GM12878 (cell line): Measurements from ENCODE around the gene IL1RAPL1. TPM values are rescaled to one million over a fixed set of nuclear protein-coding genes. Genes with fewer than 3 reads are reported as not detected.

Experiments
- CHD1 ChIP-seq: IDR thresholded peaks from 2 replicates; pipeline ENCODE4 v1.6.1; 2012; ENCODE audit warnings: low read depth, low read length, improper control_type of control experiment
- FOXM1 ChIP-seq: IDR thresholded peaks from 2 replicates; pipeline ENCODE4 v1.6.1; 2012; ENCODE audit warnings: low read depth, mild to moderate bottlenecking, inconsistent platforms, low read length, moderate library complexity
- HDAC6 ChIP-seq: fragments of 200-600 bp; sonication (generic); IDR thresholded peaks from one replicate; pipeline ENCODE4 v1.8.0; 2017; ENCODE audit warnings: antibody characterized with exemption; ENCODE audit not compliant: unreplicated experiment
- LARP7 ChIP-seq: fragments of 450-650 bp; IDR thresholded peaks from 2 replicates; pipeline ENCODE4 v1.6.1; 2017; ENCODE audit warnings: mild to moderate bottlenecking
- RAD21 ChIP-seq: IDR thresholded peaks from 2 replicates; pipeline ENCODE4 v1.6.1; 2011; ENCODE audit warnings: mild to moderate bottlenecking, low read depth, low read length, moderate library complexity; ENCODE audit not compliant: insufficient read depth
- TCF12 ChIP-seq: IDR thresholded peaks from 2 replicates; pipeline ENCODE4 v1.6.1; 2011; ENCODE audit warnings: low read depth, mild to moderate bottlenecking, low read length
- ZBED1 ChIP-seq: IDR thresholded peaks from 2 replicates; pipeline ENCODE4 v1.6.1; 2016; ENCODE audit warnings: borderline replicate concordance
- polyA plus RNA-seq, 11 experiments: library from polyadenylated mRNA; depleted of rRNA in 4 of 11; unstranded in 6 of 11; stranded (reverse) in 5 of 11; fragments of >200 nt; fragmentation: Nextera tagmentation in 4 of 11; fragmentation: Illumina TruSeq in 1 of 11; extraction: Ambion mirVana in 4 of 11; extraction: Trizol in 1 of 11; gene quantifications; 1 replicate in 1 of 11; 2 replicates in 10 of 11; pipeline versions ENCODE4 v1.2.1 to v1.2.3, GENCODE V29; 2011 to 2016; ENCODE audit warnings: inconsistent platforms in 2 of 11, missing spikeins in 2 of 11, low read depth in 1 of 11
- total RNA-seq, 4 experiments: library from RNA; depleted of rRNA in 3 of 4; stranded (reverse); fragments of >200 nt in 3 of 4; fragmentation: Illumina TruSeq in 1 of 4; extraction: Trizol in 1 of 4; gene quantifications; 2 replicates each; pipeline versions ENCODE4 v1.2.1 to v1.2.3, GENCODE V29; 2013 to 2021
- TF ChIP-seq, protein P1 (sequence below): fragments of 450-650 bp; IDR thresholded peaks from 2 replicates; pipeline ENCODE4 v1.6.1; 2016; ENCODE audit warnings: mild to moderate bottlenecking, moderate library complexity, borderline replicate concordance
- TF ChIP-seq, protein P2 (sequence below): fragments of 450-650 bp; IDR thresholded peaks from 2 replicates; pipeline ENCODE4 v1.6.1; 2017; ENCODE audit warnings: borderline replicate concordance

The IL1RAPL1 gene
- total and polyA plus RNA-seq, 10 of the 15 experiments (the other 5 are each of a cell fraction or from before 2014, with no cell fraction given), result not detected

DNA sequence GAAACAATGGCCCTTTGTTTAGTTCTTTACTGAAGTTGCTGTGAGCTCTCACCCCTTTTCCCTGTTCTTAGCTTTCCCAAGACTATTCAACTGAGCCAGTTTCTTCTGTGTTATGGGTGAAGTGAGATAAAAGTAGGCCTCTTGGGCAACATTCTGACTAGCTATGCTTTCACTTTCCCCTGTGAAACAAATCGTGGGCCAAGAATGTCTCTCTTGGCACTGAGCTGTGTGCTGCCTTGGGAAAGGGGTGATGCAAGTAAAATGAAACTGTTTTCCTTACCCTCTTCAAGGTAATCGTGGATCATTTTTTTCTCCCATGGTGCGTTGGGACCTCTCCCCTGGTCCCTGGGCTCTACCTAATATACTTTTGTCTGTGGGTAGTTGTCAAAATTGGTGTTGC, 974.2 kb downstream of the IL1RAPL1 start (continued):
- TF ChIP-seq, protein P1, sequence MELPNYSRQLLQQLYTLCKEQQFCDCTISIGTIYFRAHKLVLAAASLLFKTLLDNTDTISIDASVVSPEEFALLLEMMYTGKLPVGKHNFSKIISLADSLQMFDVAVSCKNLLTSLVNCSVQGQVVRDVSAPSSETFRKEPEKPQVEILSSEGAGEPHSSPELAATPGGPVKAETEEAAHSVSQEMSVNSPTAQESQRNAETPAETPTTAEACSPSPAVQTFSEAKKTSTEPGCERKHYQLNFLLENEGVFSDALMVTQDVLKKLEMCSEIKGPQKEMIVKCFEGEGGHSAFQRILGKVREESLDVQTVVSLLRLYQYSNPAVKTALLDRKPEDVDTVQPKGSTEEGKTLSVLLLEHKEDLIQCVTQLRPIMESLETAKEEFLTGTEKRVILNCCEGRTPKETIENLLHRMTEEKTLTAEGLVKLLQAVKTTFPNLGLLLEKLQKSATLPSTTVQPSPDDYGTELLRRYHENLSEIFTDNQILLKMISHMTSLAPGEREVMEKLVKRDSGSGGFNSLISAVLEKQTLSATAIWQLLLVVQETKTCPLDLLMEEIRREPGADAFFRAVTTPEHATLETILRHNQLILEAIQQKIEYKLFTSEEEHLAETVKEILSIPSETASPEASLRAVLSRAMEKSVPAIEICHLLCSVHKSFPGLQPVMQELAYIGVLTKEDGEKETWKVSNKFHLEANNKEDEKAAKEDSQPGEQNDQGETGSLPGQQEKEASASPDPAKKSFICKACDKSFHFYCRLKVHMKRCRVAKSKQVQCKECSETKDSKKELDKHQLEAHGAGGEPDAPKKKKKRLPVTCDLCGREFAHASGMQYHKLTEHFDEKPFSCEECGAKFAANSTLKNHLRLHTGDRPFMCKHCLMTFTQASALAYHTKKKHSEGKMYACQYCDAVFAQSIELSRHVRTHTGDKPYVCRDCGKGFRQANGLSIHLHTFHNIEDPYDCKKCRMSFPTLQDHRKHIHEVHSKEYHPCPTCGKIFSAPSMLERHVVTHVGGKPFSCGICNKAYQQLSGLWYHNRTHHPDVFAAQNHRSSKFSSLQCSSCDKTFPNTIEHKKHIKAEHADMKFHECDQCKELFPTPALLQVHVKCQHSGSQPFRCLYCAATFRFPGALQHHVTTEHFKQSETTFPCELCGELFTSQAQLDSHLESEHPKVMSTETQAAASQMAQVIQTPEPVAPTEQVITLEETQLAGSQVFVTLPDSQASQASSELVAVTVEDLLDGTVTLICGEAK, result no peak
- TF ChIP-seq TCF12 (no peak), CHD1 (no peak), LARP7 (no peak), ZBED1 (no peak), FOXM1 (no peak), RAD21 (no peak), HDAC6 (no peak)
- TF ChIP-seq, protein P2, sequence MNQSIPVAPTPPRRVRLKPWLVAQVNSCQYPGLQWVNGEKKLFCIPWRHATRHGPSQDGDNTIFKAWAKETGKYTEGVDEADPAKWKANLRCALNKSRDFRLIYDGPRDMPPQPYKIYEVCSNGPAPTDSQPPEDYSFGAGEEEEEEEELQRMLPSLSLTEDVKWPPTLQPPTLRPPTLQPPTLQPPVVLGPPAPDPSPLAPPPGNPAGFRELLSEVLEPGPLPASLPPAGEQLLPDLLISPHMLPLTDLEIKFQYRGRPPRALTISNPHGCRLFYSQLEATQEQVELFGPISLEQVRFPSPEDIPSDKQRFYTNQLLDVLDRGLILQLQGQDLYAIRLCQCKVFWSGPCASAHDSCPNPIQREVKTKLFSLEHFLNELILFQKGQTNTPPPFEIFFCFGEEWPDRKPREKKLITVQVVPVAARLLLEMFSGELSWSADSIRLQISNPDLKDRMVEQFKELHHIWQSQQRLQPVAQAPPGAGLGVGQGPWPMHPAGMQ, result no peak
